Hematopoietic multipotent progenitor cell treated with erythropoietin and hydrocortisone succinate and interleukin-3 and kit ligand, for 15 days (in vitro differentiated cells): ENCODE measurements around the gene TRIM50.
"Not testable (repeated sequence)": the region's sequence is repeated elsewhere in the genome, so short reads cannot be mapped to it uniquely, and the experiment has no call there.

Source experiments
- DNase-seq: peaks from one replicate; pipeline ENCODE4 v3.0.0-alpha.2; 2015; ENCODE audit warnings: low spot score

Gene TRIM50

DNA sequence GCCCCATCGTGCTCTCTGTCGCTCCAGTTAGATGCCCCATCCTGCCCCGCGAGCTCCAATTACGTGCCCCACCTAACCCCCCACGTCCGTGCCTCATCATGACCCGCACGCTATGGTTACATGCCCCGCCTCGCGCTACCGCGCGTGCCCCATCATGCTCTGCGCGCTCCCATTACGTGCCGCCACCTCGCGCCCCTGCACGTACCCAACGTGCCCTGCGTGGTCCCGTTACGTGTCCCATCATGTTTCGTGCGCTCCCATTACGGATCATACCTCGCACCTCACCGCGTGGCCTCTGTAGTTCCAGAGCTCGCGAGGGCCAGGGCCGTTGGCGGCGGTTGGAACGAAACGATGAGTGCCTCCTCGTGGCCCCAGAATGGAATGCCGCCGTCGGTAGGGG, at the start of gene TRIM50, which contains the start of gene FKBP6:
Gene TRIM50, minus strand, starts transcription at position 161 of the 400 bp plus-strand sequence. CDS start 3,295 bp downstream, outside the sequence.
Gene FKBP6, plus strand, starts transcription at position 240 of the 400 bp plus-strand sequence. CDS start 268 bp downstream, outside the sequence.
- DNase-seq, result not testable (repeated sequence)

DNA sequence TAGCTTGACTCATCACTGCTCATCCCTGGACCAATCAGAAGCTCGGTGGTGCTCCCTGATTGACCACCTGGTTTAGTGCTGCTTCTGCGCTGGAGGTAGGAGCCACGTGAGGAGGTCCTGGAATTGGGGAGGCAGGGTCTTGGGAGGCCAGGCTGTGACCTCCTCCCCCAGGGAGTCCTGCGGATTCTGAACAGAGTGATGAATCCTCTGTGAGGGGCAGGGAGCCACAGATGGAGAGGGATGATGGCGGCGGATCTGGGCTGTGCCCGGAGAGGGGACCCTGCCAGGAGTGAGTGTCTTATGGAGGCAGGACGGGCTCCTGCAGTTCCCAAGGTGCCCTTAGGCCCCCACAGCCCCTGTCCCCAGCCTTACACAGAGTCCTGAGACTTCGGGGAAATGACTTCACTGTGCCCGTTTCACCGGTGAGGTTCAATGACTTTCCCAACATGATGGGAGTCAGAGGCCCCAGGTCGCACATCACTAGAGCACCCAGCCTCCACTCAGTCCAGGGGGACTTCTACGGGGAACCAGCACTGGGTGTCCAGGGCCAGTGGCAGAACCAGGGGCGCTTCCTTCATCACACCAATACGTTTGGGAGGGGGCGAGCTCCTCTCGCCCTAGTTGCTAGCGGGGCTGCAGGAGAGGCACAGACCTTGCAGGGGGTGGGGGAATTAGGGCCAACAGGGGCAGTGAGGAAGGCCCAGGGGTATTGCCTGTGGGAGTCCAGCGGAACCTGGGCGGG, 49.0 kb upstream of the TRIM50 start:
- no peak for DNase-seq

DNA sequence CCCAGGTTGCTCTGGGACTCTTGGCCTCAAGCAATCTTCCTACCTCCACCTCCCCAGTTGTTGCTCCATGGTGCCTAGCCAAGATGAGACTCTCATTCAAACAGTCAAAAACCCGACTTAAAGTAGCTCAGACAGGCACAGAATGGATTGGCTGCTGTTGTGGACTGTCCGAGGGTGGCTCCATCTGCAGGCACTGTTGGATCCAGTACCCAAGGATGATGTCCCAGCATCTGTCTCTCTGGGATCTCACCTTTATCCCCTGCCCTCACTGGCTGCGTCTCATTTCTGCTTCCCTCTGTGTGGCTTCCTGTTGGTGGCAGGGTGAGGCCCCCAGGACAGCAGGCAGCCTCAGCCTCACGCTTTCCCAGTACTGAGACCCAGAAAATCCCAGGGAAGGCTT, 48.4 kb upstream of the TRIM50 start:
- not testable (repeated sequence) for DNase-seq

DNA sequence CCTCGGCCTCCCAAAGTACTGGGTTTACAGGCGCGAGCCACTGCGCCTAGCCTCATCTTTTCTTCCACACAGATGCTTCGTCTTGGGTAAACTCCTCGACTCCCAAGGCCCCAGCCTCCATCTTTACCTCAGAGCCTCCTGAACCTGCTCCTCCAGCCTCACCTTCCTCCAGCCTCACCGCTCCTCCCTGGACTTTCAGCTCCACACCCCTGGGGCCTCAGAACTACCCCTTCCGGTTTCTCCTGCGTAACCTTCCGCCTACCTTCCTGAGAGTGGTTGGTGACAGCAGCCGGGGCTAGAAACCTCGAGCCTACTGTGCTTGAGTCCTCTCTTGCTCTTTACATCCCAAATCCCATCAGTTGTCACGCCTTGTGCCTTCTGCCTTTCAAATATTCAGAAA, 45.9 kb upstream of the TRIM50 start:
- DNase-seq, result no peak

DNA sequence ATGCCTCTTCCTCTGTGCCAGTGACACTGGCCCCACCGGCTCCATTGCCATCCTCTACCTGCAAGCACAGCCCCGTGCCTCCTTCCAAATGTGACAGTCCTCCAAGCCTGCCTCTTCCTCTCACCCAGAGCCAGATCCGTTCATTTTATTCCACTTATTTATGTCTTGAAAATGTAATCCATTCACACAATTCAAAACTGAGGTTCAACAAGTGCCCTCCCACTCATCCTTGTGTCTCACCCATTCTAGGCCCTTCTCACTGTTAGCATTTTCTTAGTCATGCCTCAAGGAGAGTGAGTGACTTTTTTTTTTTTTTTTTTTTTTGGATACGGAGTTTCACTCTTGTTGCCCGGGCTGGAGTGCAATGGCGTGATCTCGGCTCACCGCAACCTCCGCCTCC, 41.7 kb upstream of the TRIM50 start:
- DNase-seq, result no peak

DNA sequence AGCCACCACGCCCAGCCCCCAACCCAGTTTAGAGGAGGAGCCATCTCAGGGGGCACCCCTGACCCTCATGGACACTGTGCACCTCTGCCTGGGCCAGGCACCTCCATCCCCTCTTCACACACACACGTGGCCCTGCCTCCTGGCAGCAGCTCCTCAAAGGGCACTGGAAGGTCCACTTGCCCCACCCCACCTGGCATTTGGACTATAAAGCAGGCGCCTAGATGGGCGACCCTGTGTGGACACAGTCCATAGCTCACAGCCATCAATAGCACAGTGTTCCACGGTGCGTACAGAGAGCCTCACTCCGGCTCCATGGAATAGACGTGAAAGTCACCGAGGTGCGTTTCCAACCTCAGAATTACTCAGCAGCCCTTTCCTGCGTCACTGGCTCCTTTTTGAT, 41.1 kb upstream of the TRIM50 start:
- DNase-seq, result no peak

DNA sequence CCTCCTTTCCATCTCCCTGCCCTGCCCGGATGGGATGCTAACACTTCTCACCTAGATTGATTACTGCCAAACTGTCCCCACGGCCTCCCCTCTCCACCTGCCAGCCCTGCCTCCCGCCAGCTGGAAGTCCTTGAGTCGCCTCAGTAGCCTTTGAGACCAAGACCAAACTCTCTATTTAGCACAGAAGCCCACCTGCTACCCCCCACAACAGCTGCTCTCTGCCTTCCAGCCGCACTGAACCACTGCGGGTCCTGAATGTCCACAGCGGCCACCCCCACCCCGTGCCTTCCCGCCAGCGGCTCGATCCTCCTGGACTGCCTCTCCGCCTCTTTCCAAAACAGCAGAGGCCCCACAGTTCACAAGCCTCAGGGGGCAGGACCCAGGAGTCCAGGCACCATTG, 39.1 kb upstream of the TRIM50 start:
- DNase-seq, result no peak

DNA sequence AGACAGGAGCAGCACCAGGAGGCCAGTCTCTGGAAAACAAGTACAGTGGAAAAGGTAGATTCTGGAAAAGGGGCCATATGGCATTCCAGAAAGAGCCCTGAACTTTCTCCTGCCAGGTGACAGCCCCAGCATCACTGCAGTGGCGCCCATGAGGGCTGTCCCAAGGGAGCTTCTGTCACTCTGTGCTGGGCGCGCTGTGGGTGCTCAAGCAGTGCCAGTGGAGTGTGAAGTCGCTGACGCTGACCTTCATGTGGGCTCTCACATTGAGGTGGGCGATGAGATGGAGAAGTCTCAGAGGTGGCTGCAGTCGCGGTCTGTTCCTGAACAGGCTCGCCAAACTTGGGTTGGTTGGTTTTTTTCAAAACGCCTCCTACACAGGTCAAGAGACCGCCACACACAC, 38.2 kb upstream of the TRIM50 start:
- no peak for DNase-seq

DNA sequence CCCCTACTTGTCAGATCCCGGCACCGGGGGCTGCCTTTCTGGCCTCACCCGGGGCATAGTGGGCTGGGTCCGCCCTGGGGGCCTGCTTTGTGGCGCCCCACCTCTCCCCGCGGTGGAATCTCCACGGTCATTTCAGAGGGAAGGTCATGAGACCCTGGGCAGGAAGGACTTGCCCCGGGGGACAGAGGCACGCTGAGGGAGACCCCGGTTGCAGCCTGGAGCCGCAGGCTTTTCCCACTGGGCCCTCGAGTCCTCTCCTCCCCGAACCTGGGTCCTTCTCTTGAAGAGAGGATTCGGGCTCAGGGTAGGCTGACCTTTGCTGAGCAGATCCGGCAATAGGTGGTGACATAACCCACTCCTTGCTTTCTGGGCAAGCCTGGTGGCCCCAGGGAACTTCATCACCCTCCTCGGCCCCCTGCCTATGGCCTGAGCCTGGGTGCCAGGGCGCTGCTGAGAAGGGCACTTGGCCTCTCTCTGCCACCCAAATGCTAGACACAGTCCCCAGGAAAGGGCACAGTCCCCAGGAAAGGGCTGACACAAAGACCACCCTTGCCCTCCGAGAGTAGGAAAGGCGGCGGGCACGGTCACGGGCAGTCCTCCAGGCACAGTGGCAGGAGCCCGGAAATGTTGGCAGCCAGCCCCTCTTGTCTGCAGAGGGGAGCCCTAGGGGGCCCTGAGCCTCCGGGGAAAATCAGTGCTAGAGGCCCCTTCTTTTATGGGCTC, 36.3 kb upstream of the TRIM50 start:
- no peak for DNase-seq

DNA sequence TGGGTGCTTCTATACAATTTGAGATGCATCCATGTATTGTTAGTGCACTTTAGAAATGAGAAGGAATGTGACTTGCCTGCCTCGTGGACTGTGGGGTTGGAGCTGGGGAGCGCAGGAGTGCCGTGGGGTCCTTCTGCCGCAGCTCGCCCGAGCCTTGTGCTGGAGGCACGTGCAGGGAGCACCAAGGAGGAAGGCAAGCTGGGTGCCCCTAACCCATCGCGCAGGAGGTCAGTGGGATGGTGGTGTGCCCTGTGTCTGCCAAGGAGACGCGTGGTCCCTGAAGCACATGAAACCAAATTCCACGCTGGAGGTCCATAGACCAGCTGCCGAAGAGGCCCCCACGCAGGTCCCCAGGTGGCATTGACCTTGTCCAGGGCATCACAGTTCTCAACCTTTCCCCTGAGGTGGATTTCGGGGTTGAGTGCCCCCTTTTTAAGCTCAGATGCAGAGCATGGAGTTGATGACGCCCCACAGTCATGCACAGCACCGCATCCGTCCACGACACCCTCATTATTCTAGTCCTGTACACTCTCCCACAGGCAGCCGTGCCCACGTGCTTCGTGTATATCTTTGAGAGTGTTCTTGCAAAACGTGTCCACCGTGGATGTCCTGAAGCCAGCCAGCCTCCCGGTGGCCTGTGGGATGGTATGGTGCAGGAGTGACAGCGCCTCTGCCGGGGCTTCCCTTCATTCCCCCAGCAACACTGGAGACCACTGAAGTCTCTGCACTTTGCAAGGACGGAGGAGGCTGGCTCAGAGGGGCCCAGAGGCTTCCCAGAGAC, 35.5 kb upstream of the TRIM50 start:
- no peak for DNase-seq

DNA sequence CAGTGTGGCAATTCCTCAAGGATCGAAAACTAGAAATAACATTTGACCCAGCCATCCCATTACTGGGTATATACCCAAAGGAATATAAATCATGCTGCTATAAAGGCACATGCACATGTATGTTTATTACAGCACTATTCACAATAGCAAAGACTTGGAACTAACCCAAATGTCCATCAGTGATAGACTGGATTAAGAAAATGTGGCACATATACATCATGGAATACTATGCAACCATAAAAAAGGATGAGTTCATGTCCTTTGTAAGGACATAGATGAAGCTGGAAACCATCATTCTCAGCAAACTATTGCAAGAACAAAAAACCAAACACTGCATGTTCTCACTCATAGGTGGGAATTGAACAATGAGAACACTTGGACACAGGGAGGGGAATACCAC, 32.7 kb upstream of the TRIM50 start:
- not testable (repeated sequence) for DNase-seq

DNA sequence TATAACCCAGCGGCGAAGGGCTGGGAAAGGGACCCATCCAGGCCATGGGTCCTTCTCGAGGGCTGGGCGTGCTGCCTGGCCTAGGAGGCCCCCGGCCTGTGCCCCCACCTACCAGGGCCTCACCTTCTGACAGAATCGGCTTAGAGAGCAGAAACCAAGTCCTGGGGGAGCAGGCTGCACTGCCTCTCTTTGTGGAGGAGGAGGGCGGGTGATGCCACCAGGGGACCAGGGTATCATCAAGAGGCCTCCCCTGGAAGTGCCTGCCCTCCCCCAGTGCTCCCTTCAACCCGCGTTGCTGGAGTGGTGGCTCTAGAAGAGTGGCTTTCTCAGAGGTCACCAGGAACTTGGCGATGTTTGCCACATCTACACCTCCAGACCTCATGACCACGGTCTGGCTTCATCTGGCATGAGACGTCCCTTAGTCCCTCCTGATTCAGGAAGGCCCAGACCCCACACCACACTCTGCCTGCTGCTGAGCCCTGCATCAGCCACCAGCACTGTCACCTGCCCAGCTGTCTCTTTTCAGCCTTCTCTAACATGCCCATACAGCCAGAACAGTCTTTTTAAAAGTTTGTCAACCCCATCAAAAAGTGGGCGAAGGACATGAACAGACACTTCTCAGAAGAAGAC, 32.0 kb upstream of the TRIM50 start:
- no peak for DNase-seq

DNA sequence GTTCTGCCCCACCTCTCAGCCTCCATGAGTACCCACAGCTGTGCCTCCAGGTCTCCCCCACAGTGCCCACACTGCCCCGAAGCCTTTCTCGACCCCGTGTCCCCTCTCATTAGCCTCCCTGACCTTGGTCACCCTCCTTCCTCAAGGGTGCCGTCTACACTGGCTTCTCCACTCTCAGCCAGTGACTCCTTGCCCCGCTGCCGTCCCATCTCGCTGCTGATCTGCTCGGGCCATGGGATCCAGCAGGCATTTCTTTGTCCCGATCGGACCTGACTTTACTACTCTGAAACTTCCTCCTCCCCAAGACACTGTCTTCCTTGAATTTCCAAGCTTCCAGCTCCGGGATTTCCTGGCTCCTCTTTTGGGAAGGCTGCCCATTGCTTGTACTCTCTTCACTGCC, 31.4 kb upstream of the TRIM50 start:
- no peak for DNase-seq

DNA sequence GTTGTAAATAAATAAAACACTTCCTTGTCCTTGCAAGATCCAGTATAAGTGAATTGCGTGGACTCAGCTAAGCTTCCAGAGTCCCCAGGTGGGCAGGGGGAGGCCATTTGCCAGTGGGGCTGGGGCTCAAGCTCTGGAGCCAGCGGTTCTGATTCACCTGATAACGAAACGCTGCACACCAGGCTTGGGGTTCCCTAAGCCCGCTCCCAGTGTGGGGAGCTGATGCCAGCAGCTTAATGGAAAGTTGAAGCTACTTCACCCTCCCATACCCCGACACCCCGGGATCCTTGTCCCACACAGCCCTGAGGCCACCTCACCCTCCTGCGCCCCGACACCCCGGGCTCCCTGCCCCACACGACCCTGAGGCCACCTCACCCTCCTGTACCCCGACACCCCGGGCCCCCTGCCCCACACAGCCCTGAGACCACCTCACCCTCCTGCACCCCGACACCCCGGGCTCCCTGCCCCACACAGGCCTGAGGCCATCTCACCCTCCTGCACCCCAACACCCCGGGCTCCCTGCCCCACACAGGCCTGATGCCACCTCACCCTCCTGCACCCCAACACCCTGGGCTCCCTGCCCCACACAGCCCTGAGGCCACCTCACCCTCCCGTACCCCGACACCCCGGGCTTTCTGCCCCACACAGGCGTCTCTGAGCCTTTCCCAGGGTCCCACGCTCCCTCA, 30.9 kb upstream of the TRIM50 start:
- no peak for DNase-seq

DNA sequence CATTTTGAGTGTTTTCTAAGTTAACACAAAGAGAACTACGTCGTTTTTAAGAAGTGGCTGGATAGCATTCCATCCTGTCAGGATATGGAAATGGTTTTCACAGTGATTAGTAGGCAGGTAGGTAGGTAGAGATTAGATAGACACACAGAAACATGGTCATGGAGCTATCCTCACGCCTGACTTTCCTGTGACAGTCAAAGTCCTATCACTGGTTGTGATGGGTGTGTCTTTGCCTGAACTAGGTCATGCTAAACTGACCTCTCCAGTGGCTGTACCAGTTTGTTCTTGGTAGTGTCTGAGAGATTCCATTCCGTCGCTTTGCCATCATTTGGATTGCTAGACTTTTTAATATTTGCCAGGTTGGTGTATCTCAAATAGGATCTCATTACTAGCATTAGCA, 28.3 kb upstream of the TRIM50 start:
- DNase-seq, result no peak

DNA sequence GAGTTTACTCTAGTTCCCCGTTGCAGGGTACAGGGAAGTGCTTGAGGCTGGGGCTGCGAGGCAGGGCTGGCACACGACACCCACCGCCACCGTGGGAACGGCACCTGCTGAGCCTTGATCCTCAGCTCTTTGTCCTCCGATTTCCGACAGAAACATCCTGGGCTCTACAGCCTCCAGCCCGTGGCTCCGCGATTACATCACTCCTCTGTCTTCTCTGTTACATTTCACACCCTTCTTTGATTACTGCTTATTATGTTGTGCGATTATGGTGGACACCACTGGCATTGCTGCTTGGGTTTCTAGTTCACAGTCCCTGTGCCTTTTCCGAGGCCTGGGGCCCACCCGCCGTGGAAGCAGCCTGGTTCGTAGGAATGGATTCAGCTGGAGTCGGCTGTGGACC, 26.9 kb upstream of the TRIM50 start:
- no peak for DNase-seq

DNA sequence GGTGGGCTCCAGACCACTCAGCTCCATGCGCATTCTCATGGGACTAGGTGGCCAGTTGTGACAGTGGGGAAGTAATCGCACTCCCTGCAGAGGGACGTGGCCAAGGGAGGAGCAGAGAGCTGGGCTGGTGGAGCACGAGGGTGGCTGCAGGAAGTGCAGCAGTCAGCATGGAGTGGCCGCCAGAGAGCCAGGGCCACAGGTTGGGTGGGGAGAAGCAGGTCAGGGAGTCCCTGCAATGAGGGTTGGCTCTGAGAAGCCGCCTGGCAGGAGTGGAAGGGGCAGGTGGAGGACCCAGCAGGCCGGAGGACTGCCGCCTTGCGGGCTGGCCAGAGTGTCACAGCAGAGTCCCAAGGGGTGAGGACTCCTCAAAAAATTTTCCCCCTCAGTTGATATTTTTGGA, 26.3 kb upstream of the TRIM50 start:
- DNase-seq, result no peak

DNA sequence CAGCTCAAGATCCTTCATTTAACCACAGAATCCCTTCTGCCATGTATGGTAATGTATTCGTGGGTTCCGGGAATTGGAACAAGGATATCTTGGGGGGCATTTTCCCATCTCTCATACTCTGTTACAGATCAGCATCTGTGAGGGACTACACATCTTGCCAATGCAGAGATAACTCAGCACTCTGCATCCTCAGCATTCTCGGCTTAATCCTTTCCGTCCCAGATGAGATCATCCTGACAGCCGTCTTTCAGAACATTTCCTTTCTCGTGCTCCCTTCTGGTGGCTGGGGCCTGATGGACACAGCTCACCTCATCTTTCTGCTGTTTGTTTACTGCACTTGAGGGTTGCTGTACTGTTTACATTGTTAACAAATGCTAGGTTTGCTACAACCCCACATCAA, 25.4 kb upstream of the TRIM50 start:
- DNase-seq, result no peak

DNA sequence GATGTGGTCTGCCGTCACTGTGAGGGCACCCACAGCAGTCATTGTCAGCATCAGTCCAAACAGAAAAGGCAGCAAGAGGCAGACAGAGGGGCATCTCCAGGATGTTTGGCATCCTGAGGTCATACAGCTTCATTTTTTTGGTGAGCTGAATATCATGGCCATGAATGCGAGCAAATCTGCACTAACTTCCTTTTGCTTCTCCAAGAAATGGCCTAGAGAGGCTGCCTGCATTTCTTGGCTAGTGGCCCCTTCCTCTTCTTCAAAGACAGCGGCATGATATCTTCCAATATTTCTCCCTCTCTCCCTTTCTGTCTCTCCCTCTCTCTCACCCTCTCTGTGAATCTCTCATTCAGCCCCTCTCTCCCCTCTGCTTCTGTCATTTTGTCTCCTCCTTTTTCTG, 24.9 kb upstream of the TRIM50 start:
- no peak for DNase-seq

DNA sequence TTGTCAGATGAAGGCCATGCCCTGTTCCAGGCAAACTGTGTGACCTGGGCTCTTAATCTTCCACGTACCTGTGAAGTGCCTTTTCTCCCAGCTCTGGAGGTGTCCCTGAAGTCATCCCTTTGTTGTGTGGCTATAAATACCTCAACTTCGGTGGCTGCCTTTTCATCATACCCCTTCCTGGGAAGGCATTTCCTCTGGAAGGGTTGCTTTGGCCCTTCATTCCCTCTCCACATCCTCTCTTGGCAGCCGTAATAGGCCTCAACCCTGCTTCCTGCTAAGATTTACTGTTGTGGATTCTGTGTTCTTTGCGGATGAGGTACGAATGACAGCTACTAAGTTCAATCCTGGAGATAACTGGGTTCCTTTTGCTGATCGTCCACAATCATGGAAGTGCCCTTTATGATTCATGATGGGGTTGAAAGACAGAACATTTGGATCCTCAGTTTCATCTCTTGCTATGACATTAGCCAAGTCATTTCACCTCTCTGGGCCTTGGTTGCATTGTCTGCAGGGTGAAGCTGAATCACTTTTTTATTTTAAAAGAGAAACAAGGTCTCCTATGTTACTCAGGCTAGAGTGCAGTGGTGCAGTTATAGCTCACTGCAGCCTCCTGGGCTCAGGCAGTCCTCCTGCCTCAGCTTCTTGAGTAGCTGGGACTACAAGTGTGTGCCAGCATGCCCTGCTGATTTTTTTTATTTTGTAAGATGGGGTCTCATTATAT, 23.7 kb upstream of the TRIM50 start:
- no peak for DNase-seq
